GM19372 (cell line): ENCODE results near the gene VASH1.
"Not testable (repeated sequence)": the region's sequence is repeated elsewhere in the genome, so short reads cannot be mapped to it uniquely, and the experiment has no call there.

Experiments used
- ATAC-seq: cut with Tn5 transposase; IDR thresholded peaks from one replicate; pipeline ENCODE4 v1.9.1; 2021; ENCODE audit warnings: mild to moderate bottlenecking, low read depth, moderate library complexity; ENCODE audit not compliant: unreplicated experiment

The VASH1 gene

GRCh38 chr14:76761136-76761959 is at the start of gene VASH1:
TSS of gene VASH1 (plus strand) at chr14:76761468. CDS start at chr14:76762822, 1,354 bp downstream.
- peak; percentile 83 for ATAC-seq

DNA sequence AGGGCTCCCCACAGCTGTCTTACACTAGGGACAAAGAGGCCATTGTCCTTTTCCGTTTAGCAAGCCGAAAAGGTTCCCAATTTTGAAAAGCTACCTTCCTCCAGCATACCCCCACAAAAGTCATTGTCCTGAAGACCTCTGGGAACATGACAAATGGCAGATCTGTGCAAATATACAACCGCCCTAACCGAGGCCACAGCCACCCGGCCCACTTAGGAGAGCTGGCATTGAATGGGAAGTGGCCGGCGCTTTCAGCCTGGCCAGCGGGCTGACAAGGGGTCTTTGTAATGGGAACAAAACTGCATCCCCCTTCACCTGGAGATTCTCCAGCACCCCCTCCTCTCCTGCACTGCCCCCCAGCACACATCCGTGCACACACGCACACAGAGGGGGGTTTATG is 48.1 kb upstream of the VASH1 start:
- ATAC-seq = no peak

DNA sequence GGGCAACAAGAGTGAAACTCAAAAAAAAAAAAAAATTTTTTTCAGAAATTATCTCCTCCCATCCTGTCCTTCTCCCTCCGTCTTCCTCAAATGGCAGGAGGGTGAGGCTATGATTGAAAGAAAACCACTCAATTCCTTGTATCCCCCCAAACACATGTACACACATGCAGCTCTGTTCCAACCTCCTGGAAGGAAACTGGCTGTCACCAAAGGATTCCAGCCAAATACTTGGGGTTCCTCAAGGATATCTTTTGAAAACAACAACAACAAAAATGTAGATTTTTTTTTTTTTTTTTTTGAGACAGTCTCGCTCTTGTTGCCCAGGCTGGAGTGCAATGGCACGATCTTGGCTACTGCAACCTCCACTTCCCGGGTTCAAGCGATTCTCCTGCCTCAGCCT is 46.8 kb upstream of the VASH1 start:
- ATAC-seq = no peak

DNA sequence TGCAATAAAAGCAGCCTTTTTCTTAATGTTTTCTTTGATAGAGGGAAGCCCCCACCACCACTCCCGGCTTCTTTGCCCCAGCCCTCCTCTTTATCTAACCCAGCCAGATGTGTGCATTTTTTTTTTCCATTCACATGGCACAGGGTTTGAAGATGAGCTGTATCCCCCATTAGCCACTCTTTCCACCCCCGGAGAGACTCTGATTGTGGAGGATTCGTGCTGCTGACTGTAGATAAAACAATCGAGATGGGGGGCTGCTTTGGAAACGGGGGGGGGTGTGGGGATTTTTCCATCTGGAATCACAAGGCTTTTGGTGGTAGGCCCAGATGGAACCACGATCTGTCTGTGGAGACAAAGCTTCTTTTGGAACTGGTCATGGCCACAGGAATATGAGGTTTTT is 46.2 kb upstream of the VASH1 start:
- no peak for ATAC-seq

GRCh38 chr14:76715511-76716081 is 45.7 kb upstream of the VASH1 start:
- no peak for ATAC-seq

DNA sequence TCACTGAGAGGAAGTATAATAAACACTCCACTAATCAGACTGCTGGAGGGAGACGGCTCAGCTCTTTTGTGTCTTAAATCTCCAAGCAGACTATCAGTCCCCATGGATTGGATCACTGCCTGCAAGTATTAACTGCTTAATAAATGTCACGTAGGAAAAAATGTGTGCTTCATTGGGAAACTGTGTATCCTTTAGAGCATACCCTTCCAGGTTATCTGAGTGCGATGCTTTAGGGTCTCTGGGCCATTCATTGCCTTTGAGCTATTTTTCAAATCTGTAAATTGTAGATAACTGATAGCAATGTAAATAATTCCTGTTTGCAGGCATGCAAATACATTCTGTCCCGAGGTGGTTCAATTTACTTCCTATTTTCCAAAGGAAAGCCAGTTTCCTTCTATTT is 45.0 kb upstream of the VASH1 start:
- no peak for ATAC-seq

GRCh38 chr14:76717508-76718290 is 43.6 kb upstream of the VASH1 start:
- no peak for ATAC-seq

GRCh38 chr14:76718306-76719040 is 42.8 kb upstream of the VASH1 start:
- no peak for ATAC-seq

GRCh38 chr14:76719666-76720065 is 41.6 kb upstream of the VASH1 start:
- no peak for ATAC-seq

- peak; percentile 72 for ATAC-seq
These were observed 40.9 kb upstream of the VASH1 start for GRCh38 chr14:76720382-76720813.

GRCh38 chr14:76721506-76721905 is 39.8 kb upstream of the VASH1 start:
- not testable (repeated sequence) for ATAC-seq

GRCh38 chr14:76724651-76725550 is 36.4 kb upstream of the VASH1 start:
- ATAC-seq = no peak

DNA sequence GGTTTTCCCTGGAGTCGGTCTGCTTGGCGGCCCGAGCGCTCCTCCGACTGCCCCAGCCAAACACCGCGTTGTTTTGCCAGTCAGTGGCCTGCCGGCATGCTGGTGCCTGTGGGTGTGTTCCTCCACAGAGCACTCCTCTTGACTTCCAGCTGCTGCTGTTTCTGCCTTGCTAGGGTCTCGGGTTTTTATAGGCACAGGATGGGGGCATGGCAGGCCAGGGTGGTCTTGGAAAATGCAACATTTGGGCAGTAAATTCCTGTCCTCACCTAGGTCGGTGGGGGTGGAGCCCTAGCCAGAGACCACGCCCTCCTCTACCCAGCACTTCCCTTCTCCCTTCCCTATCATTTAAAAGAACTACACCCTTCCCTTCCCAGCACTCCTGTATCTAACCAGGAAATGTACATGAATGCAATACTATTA is 34.7 kb upstream of the VASH1 start:
- no peak for ATAC-seq

- no peak for ATAC-seq
These were observed 33.9 kb upstream of the VASH1 start for GRCh38 chr14:76727384-76727783.

DNA sequence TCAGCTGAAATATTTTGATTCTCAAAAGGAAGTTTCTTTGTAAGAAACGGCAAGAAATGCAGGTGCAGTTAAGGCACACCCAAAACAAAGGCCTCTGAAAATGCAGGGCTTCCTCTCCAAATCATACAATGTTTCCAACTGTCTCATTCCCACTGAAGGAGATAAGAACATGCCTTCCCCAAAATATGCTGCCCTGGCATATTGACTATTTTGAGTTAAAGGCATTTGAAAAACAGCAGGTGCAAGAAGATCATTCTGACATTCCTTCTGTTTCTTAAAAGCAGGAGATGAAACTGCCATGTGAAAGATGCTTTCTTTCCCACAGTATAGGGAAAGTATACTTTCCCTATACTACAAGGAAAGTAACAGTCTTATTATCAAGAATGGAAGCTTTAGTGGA is 33.4 kb upstream of the VASH1 start:
- no peak for ATAC-seq

DNA sequence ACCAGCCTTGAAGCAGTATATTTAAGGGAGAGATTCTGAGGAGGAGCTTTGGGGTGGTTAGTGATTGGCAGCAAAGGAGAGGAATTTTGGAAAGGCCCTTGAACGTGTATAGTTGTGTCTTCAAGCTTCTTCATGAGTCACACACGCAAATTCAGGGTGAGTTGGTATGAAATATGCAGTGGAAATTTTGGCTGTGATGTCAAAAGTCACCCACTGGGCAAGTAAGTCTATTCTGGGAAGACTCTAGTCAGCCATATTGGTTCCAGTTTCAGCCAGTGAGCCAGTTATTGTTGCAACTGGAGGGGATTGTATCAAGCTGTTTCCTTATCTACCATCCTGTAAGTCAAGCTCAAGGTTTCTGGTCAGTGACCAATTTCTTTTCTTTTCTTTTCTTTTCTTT is 32.0 kb upstream of the VASH1 start:
- no peak for ATAC-seq

DNA sequence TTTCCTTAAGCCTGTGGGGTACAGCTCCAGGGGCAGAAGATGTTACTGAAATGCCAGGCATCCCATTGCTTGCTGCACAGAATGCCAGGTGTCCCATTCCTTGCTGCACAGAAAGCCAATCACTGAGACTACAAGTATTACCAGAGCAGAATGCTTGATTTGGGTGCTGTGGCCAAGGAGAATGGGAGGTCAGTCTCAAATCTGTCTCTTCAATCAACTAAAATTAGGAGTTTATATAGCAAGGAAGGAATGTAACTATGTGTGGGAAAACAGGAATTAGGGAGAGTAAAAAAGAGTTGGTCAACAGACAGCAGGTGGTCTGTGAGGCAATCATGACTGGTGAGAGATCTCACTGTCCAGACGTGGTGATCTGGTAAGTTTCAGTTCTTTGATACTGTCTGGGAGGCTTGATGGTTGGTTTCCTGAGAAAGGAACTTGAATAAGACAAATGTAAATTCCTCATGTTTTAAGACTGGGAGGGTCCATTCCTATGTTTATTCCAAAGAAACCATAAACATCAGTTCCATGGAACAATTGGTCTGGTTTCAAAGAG is 31.2 kb upstream of the VASH1 start:
- no peak for ATAC-seq

GRCh38 chr14:76734501-76734900 is 26.8 kb upstream of the VASH1 start:
- ATAC-seq = not testable (repeated sequence)

- no peak for ATAC-seq
These were observed 24.8 kb upstream of the VASH1 start for GRCh38 chr14:76736514-76736913.
